ENCODE results near the gene ENAH. TPM values are rescaled to one million over a fixed set of nuclear protein-coding genes. Genes with fewer than 3 reads are reported as not detected.
"Not testable (repeated sequence)": the region's sequence is repeated elsewhere in the genome, so short reads cannot be mapped to it uniquely, and the experiment has no call there.

The ENAH gene
- total RNA-seq, 1 experiment from 2014 or later: 103 TPM

DNA sequence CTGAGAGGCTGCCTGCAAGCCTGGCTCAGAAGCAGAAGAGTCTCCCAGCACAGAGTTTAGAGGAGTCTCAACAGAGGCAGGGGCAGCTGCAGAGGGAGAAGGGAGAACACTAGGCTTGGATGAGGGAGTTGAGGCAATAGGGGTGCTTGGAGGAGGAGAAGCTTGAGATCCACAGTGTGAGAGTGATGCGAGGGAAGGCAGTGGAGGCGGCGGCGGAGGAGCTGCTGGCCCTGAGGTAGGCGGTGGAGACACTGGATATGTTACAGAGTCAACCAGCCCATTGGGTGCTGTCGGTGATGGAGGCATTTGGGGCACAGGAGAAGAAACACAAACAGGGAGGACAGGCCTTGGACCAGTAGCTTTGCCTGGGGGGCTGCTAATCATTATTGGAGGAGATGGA lies 135.7 kb downstream of the ENAH start:
- Mint-ChIP-seq H3K4me1 (ENCODE audit: low read depth, unreplicated experiment) (peaks cover 9% of the 10 kb centered on the region), H3K4me3 (ENCODE audit: low read depth, unreplicated experiment) (no peak overlapping the region), H3K27me3 (ENCODE audit: unreplicated experiment) (no peaks in the 10 kb centered on the region), H3K27ac (ENCODE audit: unreplicated experiment) (no peak overlapping the region), H3K9me3 (ENCODE audit: low read depth, unreplicated experiment) (no peaks in the 10 kb centered on the region), H3K36me3 (ENCODE audit: insufficient read depth, unreplicated experiment) (peaks cover 12% of the 10 kb centered on the region)
- BruUV-seq (replicated peaks): no TSS peak
- TF ChIP-seq, protein P1, sequence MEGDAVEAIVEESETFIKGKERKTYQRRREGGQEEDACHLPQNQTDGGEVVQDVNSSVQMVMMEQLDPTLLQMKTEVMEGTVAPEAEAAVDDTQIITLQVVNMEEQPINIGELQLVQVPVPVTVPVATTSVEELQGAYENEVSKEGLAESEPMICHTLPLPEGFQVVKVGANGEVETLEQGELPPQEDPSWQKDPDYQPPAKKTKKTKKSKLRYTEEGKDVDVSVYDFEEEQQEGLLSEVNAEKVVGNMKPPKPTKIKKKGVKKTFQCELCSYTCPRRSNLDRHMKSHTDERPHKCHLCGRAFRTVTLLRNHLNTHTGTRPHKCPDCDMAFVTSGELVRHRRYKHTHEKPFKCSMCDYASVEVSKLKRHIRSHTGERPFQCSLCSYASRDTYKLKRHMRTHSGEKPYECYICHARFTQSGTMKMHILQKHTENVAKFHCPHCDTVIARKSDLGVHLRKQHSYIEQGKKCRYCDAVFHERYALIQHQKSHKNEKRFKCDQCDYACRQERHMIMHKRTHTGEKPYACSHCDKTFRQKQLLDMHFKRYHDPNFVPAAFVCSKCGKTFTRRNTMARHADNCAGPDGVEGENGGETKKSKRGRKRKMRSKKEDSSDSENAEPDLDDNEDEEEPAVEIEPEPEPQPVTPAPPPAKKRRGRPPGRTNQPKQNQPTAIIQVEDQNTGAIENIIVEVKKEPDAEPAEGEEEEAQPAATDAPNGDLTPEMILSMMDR (IDR thresholded peaks at IDR 0.05; ENCODE audit: unreplicated experiment): no peak
- CTCF ChIA-PET: interaction anchor here (1.0 kb wide), 1 partner anchor 255 kb away, joined by 3 read pairs; no protein-coding TSS in a partner anchor
- DNase-seq: no peak
- intact Hi-C loops (cut with micrococcal nuclease; ENCODE audit: unreplicated experiment): no loop called here

DNA sequence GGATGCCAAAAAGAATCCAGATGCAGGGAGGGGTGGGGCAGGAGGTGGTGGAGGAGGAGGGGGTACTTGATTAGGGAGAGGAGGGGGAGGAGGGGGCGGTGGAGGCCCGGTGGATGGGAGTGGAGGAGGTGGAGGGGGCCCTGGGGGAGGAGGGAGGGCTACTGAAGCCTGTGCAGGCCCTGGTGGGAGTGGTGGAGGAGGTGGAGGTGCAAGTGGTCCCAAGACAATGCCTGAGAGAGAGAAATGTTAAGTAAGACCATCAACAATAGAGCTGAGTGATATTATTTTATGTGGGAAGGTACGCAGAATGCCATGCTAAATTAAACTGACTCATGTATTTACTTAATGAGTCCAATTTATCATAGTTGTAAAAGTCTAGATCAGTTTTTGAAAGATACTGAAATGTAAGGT lies 138.2 kb downstream of the ENAH start:
- no TSS peak for BruUV-seq (replicated peaks)
- no peak overlapping the region for H3K4me3 Mint-ChIP-seq (ENCODE audit: low read depth, unreplicated experiment)
- H3K4me1 Mint-ChIP-seq (ENCODE audit: low read depth, unreplicated experiment): peaks cover 10% of the 10 kb centered on the region
- H3K36me3 Mint-ChIP-seq (ENCODE audit: insufficient read depth, unreplicated experiment): peaks cover 15% of the 10 kb centered on the region
- CTCF ChIA-PET: interaction anchor here (0.9 kb wide), 1 partner anchor 320 kb away, joined by 3 read pairs; no protein-coding TSS in a partner anchor
- intact Hi-C loops (cut with micrococcal nuclease; ENCODE audit: unreplicated experiment): no loop called here
- TF ChIP-seq, protein P1 (IDR thresholded peaks at IDR 0.05; ENCODE audit: unreplicated experiment): no peak
- H3K27me3 Mint-ChIP-seq (ENCODE audit: unreplicated experiment): no peaks in the 10 kb centered on the region
- no peak overlapping the region for H3K27ac Mint-ChIP-seq (ENCODE audit: unreplicated experiment)
- no peaks in the 10 kb centered on the region for H3K9me3 Mint-ChIP-seq (ENCODE audit: low read depth, unreplicated experiment)
- no peak for DNase-seq

DNA sequence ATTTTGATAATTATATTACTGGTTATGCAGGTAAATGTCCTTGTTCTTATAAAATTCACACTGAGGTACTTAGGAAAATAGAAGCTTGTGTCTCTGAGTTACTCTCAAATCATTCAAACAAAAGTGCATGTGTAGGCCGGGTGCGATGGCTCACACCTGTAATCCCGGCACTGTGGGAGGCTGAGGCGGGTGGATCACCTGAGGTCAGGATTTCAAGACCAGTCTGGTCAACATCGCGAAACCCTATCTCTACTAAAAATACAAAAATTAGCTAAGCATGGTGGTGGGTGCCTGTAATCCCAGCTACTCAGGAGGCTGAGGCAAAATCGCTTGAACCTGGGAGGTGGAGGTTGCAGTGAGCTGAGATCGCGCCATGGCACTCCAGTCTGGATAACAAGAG lies 139.3 kb downstream of the ENAH start:
- peaks cover 21% of the 10 kb centered on the region for H3K4me1 Mint-ChIP-seq (ENCODE audit: low read depth, unreplicated experiment)
- intact Hi-C loops (cut with micrococcal nuclease; ENCODE audit: unreplicated experiment): not testable (repeated sequence)

DNA sequence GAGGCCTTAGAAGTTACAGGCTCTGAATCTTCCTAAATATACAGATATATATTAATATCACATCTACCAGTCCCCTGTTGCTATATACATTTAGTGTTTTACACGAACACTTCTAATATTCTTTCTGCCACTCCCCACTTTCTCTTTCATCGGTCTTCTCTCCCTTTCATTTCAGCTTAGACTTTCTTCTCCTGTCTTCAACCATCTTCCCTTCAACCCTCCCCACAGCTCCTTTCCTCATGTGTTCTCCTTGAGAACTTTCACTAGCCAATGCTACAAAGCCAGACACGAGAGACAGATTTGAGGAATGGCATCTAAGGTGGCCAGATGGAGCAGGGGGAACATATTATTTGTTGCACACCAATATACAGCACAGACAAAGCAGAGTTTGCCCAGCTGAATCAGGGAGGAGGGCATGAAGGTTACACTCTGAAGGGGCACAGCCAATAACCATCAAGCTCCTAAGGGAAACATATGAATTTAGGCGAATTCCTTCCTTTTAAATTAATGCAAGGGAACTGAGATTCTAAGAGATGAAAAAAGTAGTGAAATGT lies 141.0 kb downstream of the ENAH start:
- H3K27me3 Mint-ChIP-seq (ENCODE audit: unreplicated experiment): no peaks in the 10 kb centered on the region
- no peaks in the 10 kb centered on the region for H3K9me3 Mint-ChIP-seq (ENCODE audit: low read depth, unreplicated experiment)
- no peak for DNase-seq
- TF ChIP-seq, protein P1 (IDR thresholded peaks at IDR 0.05; ENCODE audit: unreplicated experiment): no peak
- intact Hi-C loops (cut with micrococcal nuclease; ENCODE audit: unreplicated experiment): no loop called here
- CTCF ChIA-PET: no interaction called here
- H3K36me3 Mint-ChIP-seq (ENCODE audit: insufficient read depth, unreplicated experiment): peaks cover 11% of the 10 kb centered on the region
- peaks cover 22% of the 10 kb centered on the region for H3K4me1 Mint-ChIP-seq (ENCODE audit: low read depth, unreplicated experiment)
- H3K27ac Mint-ChIP-seq (ENCODE audit: unreplicated experiment): no peak overlapping the region
- no peak overlapping the region for H3K4me3 Mint-ChIP-seq (ENCODE audit: low read depth, unreplicated experiment)
- BruUV-seq (replicated peaks): no TSS peak

More for the DNA sequence above, 139.3 kb downstream of the ENAH start:
- not testable (repeated sequence) for H3K4me3 Mint-ChIP-seq (ENCODE audit: low read depth, unreplicated experiment); DNase-seq; H3K9me3 Mint-ChIP-seq (ENCODE audit: low read depth, unreplicated experiment); BruUV-seq (replicated peaks); H3K27me3 Mint-ChIP-seq (ENCODE audit: unreplicated experiment); H3K27ac Mint-ChIP-seq (ENCODE audit: unreplicated experiment)
- peaks cover 11% of the 10 kb centered on the region for H3K36me3 Mint-ChIP-seq (ENCODE audit: insufficient read depth, unreplicated experiment)
- CTCF ChIA-PET: interaction anchor here (1.0 kb wide), 1 partner anchor 10 kb away, joined by 3 read pairs; no protein-coding TSS in a partner anchor

DNA sequence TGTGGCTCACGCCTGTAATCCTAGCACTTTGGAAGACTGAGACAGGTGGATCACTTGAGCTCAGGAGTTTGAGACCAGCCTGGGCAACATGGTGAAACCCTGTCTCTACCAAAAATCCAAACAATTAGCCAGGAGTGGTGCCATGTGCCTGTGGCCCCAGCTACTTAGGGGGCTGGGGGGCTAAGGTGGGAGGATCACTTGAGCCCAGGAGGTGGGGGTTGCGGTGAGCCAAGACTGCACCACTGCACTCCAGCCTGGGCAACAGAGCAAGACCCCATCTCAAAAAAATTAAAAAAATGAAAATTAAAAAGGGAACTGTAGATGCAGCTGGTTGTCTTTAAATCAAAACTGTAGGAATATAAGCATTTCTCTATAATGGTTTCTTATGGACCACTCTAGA lies 142.2 kb downstream of the ENAH start:
- H3K27me3 Mint-ChIP-seq (ENCODE audit: unreplicated experiment); H3K4me3 Mint-ChIP-seq (ENCODE audit: low read depth, unreplicated experiment); BruUV-seq (replicated peaks); H3K9me3 Mint-ChIP-seq (ENCODE audit: low read depth, unreplicated experiment); intact Hi-C loops (cut with micrococcal nuclease; ENCODE audit: unreplicated experiment); DNase-seq: not testable (repeated sequence)
- Mint-ChIP-seq H3K27ac (ENCODE audit: unreplicated experiment) (peak overlapping the region; percentile 91), H3K36me3 (ENCODE audit: insufficient read depth, unreplicated experiment) (peaks cover 11% of the 10 kb centered on the region), H3K4me1 (ENCODE audit: low read depth, unreplicated experiment) (peaks cover 22% of the 10 kb centered on the region)
- CTCF ChIA-PET: interaction anchor here (0.9 kb wide), 1 partner anchor 29 kb away, joined by 5 read pairs; no protein-coding TSS in a partner anchor

Data from Calu3 (cell line).